GM21526 (cell line): ENCODE data around the gene ATXN1.

Experiments used
- ATAC-seq: cut with Tn5 transposase; IDR thresholded peaks from one replicate; pipeline ENCODE4 v1.9.1; 2021; ENCODE audit warnings: moderate library complexity; ENCODE audit not compliant: unreplicated experiment, low FRiP score

Gene ATXN1

DNA sequence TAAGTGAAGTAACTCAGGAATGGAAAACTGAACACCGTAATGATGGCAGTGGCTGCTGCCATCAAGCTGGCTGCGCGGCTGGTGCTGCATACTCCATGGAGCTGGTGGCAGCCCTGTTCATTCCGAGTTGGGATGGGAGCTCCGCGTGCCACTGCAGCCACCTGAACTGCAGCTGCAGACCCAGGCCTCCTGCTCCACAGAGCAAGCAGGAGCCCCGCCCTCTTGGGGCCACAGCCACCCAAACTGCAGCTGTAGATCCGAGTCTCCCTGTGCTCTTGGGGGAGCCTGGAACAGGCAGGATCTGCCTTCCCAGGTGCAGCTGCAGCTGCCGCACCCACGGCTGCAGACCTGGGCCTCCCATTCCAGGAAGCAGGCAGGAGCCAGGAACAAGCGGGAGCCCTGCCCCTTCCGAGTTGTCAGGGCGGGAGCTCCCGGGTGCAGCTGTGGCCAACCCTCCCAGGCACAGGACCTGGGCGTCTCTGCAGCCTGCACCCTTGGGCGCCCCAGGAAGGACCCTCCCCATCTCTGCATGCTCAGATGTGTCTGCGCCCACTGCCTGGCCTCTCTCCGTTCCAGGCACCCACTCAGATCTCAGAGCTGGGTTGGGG is 402.6 kb downstream of the ATXN1 start:
- no peak for ATAC-seq

DNA sequence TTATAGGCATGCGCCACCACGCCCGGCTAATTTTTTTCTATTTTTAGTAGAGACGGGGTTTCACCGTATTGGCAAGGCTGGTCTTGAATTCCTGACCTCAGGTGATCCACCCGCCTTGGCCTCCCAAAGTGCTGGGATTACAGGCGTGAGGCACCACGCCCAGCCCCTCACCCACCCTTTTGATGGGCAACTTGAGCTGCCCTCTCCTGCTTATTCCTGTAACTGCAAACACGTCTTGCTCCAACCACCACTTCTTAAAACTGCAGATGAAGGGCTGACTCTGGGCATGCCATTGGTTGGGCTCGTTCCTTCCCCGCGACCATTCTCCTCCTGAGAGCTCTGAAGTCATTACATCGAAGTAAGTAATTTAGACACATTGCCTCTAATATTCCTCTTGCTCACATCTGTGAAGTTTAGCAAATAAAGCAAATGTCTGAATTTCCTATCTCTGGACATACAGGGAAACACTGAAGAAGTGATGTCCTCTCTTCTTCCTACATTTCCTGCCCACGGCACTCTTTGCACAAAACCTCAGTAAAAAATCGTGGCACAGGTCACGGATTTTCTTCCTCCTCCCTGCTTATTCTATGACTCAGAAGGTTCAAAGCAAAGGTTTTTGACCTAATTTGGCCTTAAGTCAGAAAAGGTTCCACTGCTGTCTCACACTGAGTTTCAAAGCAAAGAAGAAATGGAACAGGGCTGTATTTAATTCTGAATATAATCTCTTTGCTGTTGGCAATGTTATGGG is 405.4 kb downstream of the ATXN1 start:
- ATAC-seq: no peak

DNA sequence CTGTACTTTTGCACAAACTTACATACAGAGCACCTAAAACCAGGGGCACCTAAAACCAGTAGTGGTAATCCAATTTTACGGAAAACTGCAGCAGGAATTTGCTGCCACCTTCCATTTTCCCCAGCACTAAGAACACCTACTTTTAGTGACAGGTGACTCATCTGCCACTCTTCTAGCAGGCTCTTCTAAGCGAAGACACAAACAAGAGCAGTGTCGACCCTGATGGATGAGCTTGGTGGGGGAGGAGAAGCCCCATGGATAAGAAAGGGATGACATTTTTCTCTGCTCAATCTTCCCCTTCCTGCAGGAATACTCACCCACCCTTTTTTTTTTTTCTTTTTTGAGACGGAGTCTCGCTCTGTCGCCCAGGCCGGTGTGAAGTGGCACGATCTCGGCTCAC is 406.0 kb downstream of the ATXN1 start:
- no peak for ATAC-seq

DNA sequence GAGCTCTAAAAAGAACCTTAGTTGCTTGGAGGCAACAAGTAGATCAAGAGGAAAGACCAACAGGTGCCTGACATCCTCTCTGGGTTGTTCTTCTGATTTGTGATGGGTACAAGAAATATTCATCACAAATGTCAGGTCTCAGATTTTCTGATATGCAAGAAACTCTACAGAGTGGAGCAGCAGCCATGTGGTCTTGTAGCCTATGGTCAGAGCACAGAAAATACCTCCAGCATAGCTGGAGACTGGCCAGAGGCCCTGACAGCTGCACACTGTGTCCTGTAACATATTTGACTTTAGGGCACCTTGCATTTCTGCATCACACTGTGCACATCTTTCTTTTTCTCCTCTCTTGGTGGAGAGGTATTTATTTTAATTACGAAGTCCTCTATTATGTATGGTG is 406.6 kb downstream of the ATXN1 start:
- ATAC-seq: no peak

DNA sequence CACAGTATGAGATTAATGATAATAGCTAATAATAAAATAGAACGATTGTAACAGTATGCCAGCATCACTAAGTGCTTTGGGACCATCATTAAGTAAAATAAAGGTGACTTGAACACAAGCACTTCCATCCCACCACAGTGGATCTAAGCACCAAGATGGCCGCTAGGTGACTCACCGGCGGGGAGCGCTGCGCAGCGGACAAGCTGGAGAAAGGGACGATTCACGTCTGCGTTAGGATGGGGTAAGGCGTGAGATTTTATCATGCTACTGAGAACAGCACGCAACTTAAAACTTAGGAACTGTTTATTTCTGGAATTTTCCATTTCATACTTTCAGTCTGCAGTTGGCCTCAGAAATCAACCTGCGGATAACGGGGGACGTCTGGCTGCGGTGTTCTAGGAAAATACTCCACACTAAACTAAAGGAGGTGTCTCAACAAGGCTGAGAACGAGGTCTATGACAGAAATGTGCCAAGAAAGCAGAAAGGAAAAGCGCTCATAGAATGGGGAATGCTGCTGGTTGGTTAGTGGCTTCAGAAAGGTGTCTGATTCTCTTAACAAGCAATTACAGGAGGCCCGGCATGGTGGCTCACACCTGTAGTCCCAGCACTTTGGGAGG is 408.3 kb downstream of the ATXN1 start:
- ATAC-seq: no peak

DNA sequence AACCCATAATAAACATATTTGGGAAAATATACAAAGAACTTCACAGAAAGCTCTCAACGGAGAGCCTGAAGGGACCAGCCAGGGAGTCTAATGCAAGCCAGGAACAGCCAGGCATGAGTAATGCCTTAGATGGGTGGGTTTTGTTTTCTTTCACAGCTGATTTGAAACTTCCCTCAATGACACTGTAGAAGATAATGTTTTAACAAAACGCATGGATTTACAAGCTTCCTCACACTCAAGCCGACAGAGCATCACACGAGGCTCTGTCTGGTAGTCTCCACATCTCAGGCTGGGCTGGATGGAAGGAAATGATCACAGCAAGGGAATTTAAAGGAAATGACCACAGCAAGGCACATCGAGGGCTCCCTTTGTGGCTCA is 409.0 kb downstream of the ATXN1 start:
- ATAC-seq: no peak

DNA sequence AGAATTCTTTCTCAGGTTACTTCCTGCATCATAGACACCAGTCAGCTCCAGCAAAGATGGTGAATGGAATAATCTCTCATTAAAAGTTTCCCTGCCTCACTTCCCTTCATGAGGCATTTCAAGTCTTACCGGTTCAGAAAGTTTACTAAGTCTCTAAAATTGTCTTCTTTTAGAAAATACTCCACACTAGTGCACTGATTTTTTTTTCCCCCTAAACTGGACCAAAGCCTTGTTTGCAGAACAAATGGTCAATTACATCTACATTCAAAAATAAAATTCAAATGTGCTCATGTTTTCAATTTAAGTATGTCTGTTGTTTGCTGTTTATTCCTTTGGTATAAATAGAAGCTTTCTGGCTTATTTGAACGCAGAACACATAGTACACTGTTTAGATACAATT is 411.7 kb downstream of the ATXN1 start:
- ATAC-seq: no peak

DNA sequence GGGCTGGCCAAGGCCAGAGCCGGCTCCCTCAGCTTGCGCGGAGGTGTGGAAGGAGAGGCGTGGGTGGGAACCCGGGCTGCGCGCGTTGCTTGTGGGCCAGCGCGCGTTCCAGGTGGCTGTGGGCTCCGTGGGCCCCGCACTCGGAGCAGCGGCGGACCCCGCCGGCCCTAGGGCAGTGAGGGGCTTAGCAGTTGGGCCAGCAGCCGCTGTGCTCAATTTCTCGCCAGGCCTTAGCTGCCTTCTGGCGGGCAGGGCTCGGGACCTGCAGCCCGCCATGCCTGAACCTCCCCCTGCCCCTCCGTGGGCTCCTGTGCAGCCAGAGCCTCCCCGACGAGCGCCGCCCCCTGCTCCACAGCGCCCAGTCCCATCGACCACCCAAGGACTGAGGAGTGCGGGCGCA is 414.4 kb downstream of the ATXN1 start:
- no peak for ATAC-seq

DNA sequence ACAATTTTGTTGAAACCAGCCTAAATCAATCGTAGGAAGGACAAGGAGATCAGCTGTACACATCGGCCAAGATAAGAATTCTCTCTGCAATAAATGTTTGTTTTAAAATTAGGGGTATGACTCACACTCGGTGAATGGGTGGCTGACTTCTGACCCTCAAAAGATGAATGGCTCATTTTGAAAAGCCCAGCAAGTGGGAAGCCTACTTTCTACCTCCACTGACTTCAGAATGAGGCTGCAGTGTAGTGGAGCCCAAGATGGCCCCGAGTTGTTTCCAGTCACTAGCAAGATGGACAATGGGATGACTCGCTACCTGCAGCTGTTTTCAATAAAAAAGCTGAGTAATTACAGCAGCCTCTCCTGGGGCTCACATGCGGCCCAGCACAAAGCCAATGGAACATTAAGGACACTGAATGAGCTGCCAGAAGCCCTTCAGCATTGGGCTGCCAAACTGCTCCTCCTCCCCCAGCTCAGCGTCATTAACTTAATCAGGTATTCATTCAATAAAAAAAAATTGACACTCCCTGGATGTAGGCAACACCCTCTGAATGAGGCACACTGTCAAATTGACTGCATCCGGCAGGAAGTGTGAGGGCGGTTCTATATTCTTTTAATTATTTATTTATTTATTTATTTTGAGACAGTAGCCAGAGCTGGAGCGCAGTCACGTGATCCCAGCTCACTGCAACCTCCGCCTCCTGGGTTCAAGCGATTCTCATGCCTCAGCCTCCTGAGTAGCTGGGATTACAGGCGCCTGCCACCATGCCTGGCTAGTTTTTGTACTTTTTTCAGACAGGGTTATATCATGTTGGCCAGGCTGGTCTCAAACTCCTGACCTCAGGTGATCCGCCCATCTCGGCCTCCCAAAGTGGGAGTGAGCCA is 415.6 kb downstream of the ATXN1 start:
- ATAC-seq: no peak

DNA sequence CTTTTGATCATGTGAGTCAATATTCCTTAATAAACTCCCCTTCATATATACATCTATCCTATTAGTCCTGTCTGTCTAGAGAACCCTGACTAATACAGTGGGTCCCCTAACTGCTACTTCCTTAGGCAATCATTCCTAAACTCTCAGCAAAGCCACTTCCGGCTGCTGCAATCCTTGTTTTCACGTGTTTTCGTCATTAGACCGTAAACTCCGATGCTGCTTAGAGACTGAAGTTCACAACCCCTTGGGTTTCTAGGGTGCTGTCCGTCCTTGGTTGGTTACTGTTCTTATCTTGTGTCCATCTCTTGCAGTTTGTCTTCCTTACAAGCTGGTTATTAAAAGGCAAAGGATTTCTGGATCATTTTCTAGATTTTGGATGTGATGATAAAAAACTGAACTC is 416.5 kb downstream of the ATXN1 start:
- ATAC-seq: no peak

DNA sequence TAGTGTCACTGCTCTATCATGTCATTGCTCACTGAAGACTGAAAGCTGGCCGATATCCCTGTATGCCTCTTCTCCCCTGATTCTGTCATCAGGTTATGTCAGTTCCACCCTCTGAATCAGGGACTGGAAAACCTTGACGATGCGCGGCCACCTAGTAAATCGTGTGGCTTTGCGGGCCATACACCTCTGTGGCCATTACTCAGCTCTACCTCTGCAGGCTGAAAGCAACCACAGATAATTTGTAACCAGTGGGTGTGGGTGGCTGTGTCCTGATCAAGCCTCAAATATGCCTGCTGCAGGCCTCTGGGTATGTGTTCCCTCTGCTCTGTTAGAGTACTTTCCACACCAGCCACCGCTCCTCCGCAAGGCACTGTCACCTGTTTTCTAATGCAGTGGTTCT is 417.7 kb downstream of the ATXN1 start:
- no peak for ATAC-seq

DNA sequence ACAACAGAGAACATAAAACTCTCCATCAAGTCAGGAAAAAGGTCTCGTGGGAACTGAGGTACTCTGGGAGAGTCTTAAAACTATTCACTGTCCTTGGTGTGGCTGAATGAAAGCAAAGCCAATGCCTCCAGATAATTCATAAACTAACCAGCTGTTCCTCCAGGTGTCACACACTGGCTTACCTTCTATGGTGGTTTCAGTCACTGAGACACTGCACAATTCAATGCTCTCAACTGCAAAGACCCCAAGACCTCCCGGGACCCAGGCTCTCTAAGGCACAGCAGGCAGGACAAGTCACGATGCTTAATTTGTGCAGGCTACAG is 422.0 kb downstream of the ATXN1 start:
- ATAC-seq: no peak

DNA sequence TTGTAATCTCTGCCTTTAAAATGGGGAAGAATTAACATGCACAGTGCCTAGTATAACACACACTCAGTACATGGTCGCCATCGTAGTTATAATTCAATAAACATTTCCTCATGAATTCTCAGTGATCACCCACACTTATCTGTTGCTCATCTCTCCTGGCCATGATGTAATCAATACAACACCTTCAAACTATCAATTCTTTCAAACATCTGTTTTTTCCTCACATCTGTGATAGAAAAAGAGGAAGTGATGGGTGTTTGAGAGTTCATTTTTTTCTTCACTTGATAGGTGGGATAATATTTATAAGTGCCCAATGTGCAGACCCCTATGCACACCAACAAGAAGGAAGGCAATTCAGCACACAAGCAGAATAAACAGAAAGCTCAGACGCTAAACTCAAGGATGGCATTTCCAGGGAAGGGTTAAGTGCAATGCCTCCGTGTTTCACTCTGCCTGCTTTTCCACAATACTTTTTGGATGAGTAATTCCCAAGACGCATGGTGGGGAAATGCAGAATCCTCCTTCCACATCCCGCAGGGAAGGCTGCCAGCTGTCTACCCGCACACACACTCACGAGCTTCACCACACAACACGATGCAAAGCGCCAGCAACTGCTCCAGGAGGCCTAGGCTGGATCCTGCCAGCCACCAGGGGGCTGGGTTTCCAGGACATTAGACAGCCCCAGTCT is 422.5 kb downstream of the ATXN1 start:
- ATAC-seq: no peak

DNA sequence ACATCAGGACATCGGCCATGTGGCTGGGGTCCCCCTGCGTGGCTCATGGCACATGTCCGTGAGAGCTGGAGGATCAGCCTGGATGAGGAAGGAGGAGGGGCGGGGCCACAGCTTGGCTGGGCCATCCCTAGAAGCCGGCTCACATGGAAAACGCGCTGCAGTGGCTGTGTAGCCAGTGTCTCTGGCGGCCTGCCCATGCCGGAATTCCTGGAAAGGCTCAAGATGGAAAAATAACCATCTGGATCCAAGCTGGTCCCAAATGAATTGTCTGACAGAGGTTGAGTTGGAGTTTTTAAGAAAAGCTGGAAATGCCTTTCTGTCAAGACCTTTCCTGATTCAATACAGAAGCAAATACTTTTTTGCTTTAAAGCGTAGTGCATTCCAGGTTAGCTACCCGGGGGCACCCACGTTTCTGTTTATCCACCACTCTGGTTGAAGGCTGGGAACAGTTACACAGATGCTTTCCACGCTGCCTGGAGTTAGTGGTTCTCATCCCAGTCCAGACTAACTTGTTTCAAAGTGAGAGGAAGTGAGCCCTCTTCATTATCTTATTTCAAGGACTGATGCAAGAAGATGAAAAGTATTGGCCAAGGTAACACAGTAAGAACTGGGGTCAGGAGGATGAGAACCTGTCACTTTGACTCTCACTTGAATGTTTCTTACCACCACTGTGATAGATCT is 423.8 kb downstream of the ATXN1 start:
- no peak for ATAC-seq

DNA sequence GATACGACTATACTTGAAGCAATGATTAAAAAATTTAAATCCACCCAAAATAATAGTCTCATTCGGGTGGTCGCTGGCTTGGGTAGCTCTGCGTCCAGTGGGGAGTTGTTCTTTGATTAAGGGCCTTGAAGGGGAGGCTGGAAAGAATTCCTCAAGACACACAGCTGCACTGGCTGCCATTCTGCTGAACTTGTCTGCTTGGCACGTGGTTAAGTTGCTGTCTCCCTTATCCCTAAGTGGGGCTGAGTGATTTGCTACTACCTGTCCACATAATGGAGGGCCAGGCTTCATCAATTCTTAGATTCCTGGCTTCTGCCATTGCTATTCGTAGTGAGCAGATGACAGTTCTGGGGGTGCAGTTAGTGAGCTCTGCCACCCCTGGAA is 424.4 kb downstream of the ATXN1 start:
- ATAC-seq: no peak

DNA sequence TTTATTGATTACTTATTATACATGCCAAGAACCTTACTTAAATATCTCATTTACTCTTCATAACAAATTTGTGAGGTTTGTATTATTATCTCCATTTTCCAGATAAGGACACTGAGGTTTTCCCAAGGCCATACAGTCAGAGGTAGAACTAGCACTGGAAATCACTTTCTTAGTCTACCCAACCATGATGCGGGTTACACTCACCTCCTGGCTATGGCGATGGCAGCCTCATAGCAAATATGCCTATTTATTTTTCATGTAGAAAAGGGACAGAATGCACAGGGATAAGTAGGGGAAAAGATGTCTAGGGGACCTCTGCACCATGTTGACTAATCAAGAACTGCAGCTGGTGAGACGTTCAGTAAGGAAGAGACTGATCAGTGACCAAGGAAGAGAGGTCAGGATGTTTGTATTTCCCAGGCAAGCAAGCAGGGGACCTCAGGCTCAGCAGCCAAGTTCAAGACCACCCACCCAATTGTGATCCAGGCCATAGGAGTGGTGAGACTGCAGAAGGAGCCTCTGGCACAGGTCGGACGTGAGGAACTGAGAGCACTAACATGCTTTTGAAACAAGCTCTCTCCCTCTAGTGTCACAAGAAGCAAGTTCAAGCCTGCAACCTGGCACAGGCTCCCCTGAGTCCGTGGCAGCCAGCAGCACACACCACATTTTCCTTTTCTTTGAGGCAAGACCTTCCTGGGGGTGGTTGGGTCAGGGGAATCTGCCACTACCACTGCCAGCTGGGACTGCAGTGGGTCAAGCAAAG is 425.0 kb downstream of the ATXN1 start:
- no peak for ATAC-seq

DNA sequence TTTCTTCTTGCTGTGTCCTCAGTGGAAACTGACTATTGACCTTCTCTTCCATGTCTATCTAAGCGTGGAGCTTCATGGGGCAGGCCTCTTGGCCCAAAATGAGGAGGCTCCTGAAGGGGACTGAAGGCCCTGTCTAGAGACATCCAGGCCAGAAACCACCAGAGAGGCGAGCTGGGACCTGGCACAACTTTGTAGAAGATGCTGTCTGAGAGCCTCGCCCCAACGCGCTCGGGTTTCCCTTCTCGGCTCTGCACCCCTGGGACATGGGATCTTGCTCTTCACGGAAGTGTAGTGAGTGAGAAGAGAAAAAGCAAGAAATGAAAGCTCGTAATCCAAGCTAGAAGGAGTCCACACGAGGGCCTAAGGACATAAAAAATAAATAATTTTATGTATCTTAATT is 426.1 kb downstream of the ATXN1 start:
- no peak for ATAC-seq

DNA sequence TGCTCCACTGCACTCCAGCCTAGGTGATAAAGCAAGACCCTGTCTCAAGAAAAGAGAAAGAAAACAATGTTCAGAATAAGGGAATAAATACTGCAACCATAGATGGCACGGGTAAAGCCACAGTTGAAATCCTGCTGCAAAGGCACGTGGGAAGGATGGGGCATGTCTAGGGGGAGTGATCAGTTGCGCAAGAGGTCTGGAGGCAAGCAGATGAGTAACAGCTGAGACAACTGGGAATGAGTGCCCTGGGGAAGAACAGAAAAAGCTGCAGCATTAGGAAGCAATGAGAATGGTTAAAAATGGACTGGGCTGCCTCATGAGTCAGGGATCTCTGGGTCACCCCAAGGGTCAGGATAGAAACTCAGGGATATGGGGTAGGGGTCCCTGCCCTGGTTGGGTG is 426.6 kb downstream of the ATXN1 start:
- ATAC-seq: no peak

DNA sequence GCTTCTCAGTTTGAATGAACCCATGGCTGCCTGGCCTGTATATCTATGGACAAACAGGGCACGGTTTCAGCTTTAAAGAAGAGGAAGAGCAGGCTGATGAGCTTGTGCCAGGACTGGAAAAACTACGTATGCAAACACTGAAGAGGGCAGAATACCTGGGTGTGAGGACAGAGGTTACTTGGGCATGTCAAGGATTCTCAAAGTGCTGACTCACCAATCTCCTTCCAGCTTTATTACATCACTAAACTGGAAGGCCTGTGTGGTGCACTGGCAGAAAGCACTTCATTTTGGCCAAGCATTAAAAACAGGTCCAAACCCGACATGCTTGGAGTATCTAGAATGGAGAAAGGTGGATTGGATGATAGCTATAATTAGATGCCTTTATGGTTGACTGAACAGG is 427.7 kb downstream of the ATXN1 start:
- no peak for ATAC-seq

DNA sequence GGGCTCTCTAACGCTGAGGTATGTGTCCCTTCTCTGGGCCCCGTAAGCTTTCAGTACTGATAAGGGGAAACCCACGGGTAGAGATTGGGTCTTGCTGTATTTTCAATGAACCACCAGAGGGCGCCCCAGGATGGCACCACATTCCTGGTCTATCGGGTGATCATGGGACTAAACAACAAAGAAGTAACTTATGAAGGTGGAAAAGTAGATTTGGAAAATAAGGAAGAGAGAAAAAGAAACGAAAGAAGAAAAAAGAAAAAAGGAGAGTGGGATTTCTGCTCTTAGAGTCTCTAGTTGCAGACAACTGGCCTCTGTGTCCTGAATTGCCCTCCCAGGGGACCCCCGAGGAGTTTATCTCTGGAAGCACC is 429.1 kb downstream of the ATXN1 start:
- ATAC-seq: peak; percentile 80
